ENCODE data around the gene SEC16A.

- TF ChIP-seq CTCF (IDR thresholded peaks at IDR 0.05; ENCODE audit: insufficient read depth, low read depth, low read length), result no peak
- no peak for TF ChIP-seq EZH2 (IDR thresholded peaks at IDR 0.05; ENCODE audit: insufficient read depth, low read length)
These were observed 51.0 kb downstream of the SEC16A start for GRCh38 chr9:136431782-136432350.
